GM12872 (cell line): ENCODE measurements around the gene HDAC2.

Source experiments
- TF ChIP-seq, protein P1 (sequence below): IDR thresholded peaks from 3 replicates; pipeline ENCODE4 v1.5.1; 2011; ENCODE audit warnings: low read depth, mild to moderate bottlenecking, low read length, moderate library complexity; ENCODE audit not compliant: insufficient read depth

The HDAC2 gene

GRCh38 chr6:114000069-114000468 is 29.1 kb upstream of the HDAC2 start:
- TF ChIP-seq, protein P1, sequence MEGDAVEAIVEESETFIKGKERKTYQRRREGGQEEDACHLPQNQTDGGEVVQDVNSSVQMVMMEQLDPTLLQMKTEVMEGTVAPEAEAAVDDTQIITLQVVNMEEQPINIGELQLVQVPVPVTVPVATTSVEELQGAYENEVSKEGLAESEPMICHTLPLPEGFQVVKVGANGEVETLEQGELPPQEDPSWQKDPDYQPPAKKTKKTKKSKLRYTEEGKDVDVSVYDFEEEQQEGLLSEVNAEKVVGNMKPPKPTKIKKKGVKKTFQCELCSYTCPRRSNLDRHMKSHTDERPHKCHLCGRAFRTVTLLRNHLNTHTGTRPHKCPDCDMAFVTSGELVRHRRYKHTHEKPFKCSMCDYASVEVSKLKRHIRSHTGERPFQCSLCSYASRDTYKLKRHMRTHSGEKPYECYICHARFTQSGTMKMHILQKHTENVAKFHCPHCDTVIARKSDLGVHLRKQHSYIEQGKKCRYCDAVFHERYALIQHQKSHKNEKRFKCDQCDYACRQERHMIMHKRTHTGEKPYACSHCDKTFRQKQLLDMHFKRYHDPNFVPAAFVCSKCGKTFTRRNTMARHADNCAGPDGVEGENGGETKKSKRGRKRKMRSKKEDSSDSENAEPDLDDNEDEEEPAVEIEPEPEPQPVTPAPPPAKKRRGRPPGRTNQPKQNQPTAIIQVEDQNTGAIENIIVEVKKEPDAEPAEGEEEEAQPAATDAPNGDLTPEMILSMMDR, result no peak

- TF ChIP-seq, protein P1, result no peak
Measured at GRCh38 chr6:113999284-113999683, 28.3 kb upstream of the HDAC2 start.

- TF ChIP-seq, protein P1, result no peak
Measured at GRCh38 chr6:113998811-113999210, 27.9 kb upstream of the HDAC2 start.

GRCh38 chr6:113997116-113997515 is 26.2 kb upstream of the HDAC2 start:
- TF ChIP-seq, protein P1, result no peak

GRCh38 chr6:113995634-113996033 is 24.7 kb upstream of the HDAC2 start:
- TF ChIP-seq, protein P1, result no peak

DNA sequence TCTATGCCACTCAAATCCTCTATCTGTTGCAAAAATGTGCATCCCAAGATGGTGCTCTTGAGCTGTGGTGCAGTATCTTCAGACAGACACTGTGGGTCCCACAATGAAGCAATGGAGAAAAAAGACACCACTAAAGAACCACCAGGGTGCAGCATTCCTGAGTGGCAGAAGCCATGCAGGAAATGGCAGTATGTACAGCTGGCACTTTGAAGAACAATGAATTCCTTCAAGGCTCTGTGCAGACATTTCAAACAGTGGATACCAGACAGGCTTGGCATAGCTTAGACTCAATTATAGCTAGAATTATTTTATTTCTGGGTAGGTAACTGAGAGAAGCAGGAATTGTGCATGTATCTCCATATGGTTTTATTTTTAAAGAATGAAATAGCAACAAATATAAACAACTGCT is 24.0 kb upstream of the HDAC2 start:
- TF ChIP-seq, protein P1, result peak; percentile 52

- TF ChIP-seq, protein P1, result no peak
Measured at GRCh38 chr6:113989675-113990074, 18.7 kb upstream of the HDAC2 start.

DNA sequence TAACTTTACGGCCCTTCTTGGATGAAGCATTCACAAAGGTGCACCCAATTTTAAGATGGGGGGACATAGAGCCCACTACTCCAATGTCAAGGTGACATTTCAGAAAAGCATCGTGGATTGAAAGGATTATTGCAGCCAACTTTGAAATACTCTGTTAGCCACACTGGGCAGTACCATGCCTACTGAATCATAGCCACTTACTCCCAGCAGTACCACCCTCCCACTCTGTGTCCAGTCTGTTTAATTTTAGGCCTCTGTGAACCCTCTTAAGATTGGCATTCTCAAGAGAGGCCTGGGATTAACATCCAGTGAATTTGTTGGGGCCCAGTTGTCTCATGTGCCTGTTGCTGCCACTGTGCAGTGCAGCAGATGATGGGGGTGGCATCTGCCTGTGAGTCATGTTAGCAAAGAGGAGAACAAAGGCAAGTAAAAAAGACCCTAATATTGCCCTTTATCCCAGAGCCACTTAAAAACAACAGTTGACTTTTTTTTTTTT is 11.2 kb upstream of the HDAC2 start:
- TF ChIP-seq, protein P1, result no peak
